HG03342 (cell line): ENCODE measurements around the gene SCN4B.

Experiments used
- ATAC-seq: cut with Tn5 transposase; IDR thresholded peaks from one replicate; pipeline ENCODE4 v1.9.1; 2021; ENCODE audit warnings: mild to moderate bottlenecking, moderate library complexity; ENCODE audit not compliant: unreplicated experiment

The SCN4B gene

DNA sequence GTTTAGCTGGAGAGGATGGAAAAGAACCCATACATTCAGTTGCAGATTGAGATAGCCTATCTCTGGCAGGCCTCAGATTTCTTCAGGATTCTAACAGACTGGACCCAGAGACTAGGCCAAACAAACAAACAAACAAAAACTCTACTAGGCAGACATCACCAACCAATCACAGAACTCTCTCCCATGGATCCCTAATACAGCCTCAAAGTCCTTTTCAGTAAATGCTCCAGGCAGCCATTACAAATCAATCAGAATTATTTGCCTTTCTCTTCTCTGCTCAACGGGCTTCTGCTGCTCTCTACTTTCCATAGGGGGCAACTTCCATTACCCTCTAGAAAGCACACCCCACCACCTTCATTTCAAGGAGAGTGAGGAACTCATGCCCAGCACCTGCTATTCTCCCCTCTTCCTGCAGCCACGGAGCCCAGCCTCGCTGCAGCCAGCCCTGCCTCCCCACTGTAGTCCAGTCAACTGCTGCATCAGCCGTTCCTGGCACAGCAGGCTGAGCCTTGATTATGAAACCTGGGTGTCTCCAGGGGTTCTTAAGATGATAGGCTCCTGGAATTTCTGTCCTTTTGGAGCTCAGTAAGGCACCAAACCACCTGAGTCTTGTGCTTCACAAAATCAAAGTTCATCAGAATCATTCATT lies 46.8 kb downstream of the SCN4B start:
- no peak for ATAC-seq

DNA sequence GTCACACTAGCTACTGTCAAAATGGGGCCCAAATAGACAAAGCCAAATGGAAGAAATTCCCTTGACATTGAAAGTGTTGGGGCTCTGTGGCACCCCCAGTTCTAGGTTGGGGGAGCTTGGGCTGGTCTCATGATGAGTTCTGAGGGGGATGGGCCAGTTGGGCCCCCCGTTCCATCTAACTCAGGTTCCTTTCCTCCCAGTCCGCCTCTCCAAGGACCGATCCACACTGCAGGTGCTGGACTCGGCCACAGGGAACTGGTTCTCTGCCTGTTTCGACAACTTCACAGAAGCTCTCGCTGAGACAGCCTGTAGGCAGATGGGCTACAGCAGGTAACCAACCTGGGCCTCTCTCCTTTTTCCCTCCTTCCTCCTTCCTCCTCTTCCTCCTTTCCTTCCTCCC lies 48.1 kb downstream of the SCN4B start:
- ATAC-seq = no peak

DNA sequence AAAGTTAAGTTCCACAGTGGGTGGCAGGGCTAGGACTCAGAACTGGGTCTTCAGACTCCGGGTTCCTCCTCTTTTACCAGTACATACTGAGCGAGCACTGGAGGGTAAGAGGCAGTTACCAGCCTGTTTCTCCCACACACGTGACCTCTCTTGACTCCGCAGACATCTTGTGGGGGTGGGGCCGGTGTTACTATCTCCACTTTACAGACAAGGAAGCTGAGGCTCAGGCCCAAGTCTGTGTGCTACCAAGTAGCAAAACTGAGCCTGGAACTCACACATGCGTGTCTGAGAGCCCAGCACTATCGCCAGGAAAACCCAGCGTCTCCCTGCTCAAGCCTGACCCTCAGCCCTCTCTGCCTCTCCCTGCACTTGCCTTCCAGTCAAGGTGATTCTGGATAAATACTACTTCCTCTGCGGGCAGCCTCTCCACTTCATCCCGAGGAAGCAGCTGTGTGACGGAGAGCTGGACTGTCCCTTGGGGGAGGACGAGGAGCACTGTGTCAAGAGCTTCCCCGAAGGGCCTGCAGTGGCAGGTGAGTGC lies 49.8 kb downstream of the SCN4B start:
- no peak for ATAC-seq

DNA sequence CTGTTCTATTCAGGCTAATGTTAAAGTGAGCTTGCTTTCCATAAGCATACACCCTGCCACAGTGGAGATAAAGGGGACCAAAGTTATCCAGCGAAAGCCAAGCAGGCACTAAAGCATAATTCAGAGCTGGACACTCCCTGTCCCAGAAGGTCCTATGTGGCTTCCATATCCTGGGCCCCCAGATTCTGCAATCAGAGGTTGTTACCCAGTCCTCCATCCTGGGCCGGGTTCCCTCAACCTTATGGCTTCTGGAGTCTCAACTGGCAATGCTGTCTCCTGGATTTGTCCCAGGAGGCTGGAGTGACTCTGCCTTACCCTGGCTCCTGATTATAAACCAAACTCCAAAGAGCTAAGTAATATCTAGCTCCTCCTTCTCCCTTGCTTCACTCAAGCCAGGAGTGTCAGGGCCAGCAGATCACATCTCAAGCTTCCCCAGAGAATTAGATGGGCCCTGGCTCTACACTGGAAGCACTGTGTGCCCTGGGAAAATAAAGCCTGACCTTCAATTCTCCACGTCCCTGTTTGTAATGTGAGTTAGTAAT lies 51.9 kb downstream of the SCN4B start:
- ATAC-seq = no peak

DNA sequence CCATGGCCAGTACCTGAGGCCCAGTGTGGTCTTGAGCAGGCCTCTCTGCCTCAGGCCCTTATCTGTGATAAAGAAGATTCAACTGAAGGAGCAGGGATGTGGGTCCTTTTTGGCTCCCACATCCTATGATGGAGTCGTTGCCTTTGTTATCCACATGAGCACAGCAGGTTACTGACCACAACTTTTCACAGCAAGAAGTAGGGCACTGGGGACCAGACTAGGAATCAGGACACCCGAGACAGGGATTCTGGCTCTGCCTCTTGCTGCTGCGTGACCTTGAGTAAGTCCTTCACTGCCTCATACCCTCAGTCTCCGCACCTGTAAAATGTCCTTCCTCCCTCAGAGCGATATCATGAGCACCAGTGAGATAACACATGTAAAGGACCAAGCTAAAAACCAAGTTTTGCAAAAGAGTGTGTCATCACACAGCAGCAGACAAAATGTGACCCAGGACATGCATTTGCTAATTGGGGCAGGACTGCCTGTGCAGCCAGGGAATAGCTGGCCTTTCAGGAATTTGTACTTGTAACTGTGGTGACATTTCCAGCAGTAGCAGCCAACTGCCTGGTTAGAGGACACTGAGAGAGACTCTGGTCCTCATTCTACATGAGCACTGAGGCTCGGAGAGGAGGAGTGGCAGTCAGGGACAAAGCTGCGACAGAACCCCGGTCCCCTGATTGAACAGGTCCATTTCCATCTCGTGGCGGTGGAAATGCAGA lies 52.6 kb downstream of the SCN4B start:
- ATAC-seq = no peak

DNA sequence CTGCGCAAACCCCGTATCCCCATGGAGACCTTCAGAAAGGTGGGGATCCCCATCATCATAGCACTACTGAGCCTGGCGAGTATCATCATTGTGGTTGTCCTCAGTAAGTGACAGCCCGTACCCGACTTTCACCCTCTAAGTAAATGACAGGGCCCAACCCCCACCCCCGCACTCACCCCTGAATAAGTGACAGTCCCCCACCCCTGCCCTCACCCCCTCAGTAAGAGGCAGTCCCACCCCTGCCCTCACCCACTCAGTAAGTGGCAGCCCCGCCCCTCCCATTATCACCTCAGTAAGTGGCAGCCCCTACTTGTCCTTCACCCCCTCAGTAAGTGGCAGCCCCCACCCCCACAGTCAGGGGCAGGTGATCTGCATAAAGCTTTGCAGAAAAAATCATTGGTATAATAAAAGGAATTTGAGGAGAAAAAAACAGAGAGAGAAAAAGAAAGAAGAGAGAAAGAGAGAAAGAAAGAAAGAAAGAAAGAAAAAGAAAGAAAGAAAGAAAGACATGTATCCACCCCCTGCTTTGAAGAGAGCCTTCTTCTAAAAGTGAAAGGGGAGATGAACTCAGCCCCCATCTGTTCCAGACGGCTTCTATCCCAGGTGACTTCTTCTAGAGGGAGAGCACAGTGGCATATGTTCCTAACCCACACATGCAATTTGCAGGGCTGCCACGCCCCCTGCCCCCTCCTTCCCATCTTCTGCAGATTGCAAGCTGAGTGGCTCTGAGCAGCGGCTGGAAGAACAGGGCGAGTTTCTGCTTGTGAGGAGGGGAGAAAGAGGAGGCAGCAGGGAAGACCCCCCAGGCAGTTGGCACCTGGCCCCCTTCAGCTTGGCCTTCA lies 53.4 kb downstream of the SCN4B start:
- no peak for ATAC-seq

DNA sequence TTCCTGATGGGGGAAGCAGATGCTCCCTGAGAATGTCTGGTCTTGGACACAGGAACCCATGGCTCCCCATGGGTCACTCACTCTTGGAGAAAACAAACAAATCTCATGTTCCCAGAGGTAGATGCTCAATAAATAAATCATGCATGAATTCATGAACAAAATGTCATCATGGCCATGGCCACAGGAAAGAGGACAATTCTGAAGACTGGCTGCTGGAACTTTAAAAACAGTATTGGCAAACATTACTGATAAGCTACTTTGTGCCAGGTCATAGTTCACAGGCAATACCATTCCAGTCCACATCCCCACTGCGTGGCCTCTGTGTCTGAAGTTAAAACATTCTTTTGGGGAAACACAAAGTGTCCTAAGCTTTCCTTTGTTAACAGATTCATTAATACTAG lies 56.7 kb downstream of the SCN4B start:
- ATAC-seq = no peak

DNA sequence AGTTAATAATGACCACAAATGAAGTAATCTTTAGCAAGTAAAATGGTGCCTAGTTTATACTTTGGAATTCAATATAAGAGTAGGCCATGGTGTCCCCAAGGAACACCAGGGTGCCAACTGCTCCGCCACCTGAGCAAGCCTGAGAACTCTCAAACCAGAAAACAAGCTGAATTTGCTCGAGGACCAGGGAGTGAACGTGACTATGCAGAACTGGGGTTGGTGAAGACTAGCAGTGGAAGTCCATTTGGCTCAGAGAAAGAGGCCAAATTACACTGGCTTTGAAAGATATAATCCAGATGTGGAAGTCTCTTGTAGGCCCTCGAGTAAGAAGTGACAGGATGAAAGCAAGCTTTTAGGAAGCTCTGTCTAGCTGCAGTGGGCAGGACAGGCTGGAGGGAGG lies 57.1 kb downstream of the SCN4B start:
- ATAC-seq = no peak

DNA sequence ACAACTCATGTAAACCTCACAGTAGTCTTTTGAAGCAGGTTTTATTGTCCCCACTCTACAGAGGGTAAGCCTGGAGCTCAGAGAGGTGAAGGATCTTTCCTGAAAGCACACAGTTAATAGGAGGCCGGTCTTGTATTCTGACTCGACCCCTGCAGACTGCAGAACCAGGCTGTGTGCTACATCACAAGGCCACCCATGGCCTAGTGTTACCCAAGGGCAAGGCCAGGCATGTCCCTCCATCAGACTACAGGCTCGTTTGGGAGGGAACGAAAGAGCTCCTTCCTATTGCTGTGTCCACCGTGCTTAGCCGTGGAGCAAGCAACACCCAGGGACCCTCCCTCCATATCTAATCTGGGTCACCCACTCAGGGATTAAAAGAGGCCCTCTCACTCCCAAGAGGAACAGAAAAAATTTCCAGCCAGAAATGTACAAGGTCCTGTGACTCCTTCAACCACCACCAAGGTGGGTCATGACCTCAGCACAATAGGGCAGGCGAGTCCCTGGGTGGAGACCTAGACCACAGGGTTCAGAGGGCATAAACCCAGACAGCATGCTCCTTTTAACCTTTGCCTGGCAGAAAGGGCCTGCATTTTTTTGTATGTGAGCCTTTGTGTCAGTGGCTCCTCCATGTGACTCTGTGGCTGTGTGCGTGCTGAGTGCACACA lies 59.6 kb downstream of the SCN4B start:
- no peak for ATAC-seq

DNA sequence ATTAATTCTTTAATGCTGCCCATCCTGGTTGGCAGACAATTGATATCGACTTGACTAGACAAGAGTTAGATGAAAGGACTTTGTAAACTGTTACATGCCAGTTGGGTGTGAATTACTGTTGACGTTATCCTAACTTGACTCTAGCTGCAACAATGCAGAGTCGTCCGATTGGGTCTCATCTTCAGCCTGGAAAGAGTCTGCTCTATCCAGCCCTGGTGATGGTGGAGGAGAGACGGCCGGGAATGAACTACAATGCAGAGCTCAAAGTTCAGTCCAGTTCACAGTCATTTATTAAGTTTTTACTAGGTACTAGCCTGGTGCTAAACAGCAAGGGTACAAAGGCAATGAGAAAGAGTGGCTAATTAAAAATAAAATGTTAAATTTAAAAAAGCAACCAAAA lies 60.9 kb downstream of the SCN4B start:
- ATAC-seq = no peak

DNA sequence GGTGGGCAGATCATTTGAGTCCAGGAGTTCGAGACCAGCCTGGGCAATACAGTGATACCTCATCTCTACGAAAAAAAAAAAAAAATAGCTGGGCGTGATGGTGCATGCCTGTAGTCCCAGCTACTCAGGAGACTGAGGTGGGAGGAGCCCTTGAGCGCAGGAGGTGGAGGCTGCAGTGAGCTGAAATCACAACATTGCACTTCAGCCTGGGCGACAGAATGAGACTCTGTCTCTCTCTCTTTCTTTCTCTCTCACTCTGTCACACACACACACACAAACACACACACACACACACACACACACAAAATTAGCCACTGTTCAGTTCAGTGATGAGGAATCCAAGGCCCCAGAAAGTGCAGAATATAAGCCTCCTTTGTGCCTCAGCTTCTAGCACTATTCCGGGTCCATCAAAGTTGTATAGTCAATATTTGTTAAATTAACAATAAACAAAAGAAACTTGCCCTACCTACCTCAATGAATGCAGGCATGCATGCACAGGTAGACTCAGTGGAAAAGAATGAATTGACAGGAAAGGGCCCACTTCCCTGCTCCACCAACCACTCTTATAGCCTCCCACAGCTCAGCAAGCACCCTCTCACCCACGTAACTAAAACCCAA lies 62.0 kb downstream of the SCN4B start:
- ATAC-seq = no peak

DNA sequence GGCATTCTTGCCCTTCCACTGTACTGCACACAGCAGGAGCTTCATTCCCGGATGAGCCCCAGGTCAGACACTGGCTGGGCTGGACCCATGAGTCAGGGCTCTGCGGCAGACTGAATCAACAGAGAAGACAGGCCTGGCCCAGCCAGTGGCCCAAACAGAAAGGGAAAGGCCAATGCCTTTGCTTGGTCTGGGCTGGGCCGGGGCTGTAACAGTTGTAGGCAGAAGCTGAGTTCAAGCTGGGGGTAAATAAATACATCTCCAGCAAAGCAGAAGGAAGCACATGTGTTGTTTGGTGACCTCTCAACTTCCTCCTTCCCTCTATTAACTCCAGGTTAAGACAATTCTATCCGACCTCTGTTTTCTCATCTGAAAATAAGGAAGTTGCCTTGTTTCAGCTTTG lies 64.1 kb downstream of the SCN4B start:
- no peak for ATAC-seq

DNA sequence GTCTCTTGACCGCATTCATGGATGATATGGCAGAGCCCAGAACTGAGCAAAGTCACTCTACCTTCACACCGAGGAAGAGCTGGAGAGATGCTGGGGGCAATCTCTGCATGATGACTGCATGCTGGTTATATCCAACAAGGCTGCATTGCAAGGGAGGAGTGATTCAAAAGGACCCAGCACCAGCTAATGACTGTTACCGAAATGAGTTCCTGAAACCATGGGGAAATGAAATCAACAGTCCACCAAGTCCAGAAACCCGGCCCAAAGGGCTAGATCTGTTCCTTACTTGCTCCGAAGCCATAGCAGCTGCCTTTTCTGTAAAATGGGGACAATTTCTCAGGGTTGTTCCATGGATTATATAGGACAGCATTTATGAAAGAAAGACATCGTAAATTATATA lies 64.7 kb downstream of the SCN4B start:
- no peak for ATAC-seq

DNA sequence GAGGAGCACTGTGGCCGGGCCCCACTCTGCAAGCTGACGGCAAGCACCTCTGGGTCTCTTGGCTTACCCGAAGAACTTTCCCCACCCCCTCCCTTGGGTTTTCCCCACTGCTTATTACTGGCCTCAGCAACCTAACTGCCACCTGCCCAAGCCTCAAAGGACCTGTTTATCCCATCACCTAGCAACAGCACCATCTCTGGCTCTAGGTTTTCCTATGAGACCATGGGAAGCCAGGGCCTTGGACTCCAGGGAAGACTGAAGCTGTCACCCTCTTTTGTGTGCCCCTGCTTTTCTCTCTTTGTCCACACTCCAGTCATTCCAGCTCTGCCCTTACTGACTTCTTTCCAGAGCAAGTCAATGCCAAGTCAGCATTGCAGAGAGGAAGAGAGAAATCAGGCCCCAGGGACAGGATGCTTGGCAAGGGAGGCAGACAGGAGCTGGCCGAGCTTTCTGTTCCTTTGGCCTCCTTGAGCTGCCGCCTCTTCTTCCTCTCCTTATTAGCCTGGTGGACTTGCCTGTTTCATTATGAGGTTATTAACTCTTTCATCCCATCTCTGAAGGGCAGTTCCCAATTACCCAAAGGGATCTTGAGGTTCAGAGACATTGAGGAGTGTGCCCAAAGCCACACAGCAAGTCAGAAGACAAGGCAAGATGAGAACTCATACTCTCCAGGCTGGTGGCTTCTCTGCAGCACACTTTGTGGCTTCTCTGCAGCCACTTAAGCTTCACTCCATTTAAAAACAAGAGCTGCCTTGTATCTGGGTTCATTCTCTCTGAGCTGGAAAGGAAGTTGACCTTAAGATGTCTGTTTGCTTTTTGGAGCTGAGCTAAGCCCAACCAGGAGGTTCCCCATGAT lies 65.5 kb downstream of the SCN4B start, which contains the start of gene SMIM35:
TSS of gene SMIM35 (minus strand) at position 51 of the 856 bp plus-strand sequence. CDS start 206 bp downstream, outside the sequence.
- ATAC-seq = no peak

DNA sequence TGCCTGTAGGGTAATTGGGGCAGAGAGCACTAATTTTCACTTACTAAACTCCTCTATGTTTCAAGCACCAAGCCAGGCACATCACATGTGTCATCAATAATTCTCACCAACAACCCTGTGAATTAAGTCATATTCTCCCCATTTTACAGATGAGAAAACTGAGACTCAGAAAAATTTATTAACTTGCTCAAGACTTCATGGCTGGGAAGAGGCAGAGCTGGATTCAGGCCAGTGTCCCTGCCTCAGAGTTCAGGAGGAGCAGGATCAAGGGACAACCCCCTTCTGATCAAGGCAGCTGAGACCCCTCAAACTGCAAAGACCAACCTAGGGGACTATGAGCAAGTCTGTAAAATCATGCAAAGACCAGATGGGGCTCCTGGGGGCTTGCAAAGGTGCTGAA lies 68.0 kb downstream of the SCN4B start:
- no peak for ATAC-seq

DNA sequence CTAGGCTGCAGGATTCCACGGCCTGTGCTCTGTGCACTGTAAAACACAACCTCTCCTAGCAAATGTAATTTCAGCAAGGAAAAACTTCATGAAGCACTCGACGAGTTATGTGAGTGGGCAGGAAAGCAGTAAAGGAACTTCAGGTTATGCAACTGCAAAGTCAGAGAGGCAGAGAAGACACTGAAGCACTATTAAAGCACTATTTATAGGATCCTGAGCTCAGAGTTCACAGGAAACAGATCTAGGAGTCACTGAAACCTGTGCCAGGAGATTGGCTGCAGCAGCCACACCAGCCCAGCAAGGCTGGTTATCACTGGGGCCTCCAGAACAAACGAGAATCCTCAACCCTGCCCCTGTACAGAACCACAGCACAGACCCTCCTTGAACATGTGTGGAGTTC lies 68.4 kb downstream of the SCN4B start:
- no peak for ATAC-seq
